ENCODE results near the gene UBE2Z.

The UBE2Z gene

DNA sequence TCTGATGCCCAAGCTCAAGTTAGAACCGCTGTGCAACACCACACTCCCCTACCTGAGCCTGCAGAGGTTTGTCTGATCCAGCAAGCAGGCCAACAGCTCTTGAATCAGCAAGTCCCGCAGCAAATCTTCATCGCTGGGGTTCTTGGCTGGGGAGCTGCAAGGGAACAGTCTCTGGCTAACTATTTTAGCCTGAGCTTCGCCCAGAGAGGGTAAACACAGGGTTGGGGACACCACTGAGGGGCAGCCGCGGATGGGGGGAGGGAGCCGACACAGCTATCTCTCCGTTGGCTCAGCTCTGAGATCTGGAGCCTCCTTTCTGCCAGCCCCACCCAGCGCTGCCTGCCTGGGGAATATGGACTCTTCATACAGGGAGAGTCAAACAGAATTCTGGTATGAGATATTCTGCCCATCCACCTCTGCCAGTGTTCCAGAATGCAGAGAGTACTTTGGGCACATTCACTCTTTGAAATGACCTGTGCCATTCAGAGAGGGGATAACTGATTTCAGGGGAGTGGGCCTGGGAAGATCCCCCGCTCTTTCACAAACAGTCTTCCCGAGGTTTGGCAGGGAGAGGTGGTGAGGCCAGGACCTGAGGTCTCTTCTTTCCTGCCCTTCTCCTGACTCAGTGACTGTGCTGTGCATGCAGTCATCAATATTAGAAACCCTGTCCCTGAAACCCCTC is 52.8 kb downstream of the UBE2Z start:
- DNase-seq (ENCODE audit: low read depth): no peak

DNA sequence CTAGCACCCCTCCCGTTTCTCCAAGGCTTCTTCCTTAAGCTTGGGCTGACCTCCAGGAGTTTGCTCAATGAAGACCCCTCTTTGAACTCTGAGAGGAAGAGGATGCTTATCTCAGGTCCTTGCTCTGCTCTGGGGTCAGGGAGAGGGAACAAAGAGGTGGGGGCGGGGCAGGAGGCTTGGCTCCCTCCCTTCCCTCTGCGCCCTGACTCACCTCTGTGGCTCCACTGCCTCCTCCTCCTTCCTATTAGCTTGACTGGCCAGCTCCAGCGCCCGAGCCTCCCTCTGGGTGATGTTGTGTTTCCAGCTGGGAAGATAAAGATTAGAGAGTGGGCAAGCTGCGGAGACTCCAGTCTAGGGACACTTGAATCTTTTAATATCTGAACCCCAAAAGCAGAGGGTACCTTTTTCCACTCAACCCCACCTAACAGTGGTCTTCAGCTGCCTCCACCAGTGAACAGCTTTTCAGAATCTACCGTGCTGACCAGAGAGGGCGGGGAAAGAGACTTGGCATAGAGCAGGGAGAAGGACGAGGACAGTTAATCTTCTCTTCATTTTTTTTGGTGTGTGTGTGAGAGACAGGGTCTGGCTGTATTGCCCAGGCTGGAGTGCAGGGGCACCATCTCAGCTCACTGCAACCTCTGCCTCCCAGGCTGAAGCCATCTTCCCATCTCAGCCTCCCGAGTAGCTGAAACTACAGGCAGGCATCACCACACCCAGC is 53.5 kb downstream of the UBE2Z start:
- no peak for DNase-seq (ENCODE audit: low read depth)

DNA sequence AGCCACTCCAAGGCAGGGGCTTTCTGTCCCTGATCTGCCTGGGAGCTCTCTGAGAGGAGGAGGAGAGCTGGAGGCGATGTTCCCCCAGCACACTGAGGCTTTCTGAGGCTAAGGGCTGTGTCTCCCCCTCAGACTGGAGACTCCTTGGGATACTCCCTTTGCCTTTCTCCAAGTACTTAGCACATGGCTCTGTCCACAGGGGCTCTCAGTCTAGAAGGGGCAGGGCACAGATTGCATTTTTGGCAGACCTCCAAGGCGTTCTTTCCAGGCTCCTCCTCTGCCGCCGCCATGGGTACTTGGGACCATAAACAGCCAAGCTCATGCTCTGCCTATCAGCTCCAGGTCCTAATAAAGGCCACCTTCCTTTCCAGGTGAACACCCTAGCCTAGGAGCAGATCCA is 62.0 kb downstream of the UBE2Z start:
- no peak for DNase-seq (ENCODE audit: low read depth)

DNA sequence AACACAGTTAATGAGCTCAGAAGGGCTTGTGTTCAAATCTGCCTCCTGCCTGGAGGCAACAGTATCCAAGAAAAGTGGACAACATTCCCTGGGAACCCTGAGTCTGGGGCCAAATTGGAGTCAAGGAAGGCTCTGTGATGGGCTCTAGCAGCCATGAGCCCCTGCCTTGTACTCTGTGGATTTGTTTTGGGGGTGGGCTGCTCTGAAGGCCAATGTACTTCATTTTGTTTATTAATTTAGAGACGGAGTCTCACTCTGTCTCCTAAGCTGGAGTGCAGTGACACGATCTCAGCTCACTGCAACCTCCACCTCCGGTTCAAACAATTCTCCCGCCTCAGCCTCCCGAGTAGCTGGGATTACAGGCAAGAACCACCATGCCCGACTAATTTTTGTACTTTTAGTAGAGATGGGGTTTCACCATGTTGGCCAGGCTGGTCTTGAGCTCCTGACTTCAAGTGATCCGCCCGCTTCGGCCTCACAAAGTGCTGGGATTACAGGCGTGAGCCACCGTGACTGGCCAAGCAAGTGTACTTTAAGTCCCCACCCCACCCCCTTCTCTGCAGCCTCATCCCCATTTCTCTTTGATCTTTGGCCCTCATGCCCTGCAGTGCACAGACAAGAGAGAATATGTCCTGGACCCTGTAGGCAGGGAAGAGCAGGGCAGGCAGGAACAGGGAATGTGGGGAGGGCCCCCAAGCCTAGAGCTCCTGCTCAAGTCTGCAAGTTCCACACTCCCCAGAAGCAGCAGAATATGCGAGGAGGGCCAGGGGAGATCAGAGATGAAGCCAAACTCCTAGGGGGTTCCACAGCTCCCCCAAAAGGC is 62.9 kb downstream of the UBE2Z start:
- no peak for DNase-seq (ENCODE audit: low read depth)

DNA sequence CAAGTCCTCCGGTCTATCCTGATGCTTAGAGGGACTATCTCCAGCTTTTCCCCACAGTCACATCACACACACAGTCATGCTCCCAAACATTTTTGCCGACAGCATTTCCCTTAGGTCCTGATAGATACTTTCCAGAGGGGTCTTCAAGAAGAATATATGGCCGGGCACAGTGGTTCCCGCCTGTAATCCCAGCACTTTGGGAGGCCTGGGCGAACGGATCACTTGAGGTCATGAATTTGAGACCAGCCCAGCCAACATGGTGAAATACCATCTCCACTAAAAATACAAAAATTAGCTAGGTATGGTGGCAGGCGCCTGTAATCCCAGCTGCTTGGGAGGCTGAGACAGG is 64.5 kb downstream of the UBE2Z start:
- no peak for DNase-seq (ENCODE audit: low read depth)

DNA sequence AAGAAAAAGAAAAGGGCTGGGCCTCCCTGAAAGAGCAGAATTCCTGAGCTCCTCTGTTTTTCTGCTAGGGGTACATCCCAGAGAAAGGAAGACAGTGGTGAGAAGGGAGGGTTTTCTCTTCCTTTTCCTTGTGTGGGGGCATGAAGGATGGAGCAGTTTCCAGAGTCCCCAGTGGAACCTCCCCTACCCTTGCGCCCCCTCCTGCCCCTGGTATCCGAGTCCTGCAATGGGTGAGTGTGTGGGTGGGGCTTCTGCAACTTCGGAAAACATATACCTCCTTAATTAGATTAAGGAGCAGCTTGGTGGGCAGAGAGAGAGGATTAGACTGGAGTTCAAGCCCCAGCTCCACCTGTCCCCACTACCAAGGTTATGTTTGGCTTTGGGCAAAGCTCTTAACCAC is 65.6 kb downstream of the UBE2Z start:
- DNase-seq (ENCODE audit: low read depth): no peak

Data from stimulated activated CD8-positive, alpha-beta memory T cell treated with anti-CD3 and anti-CD28 coated beads, Interleukin-12 subunit alpha, Interleukin-12 subunit beta, amount 100 ng/mL, for 4 hours (primary cell).